H1 (cell line): ENCODE measurements around the gene CLEC16A. TPM values are rescaled to one million over a fixed set of nuclear protein-coding genes. Genes with fewer than 3 reads are reported as not detected.

Source experiments
- ASH2L ChIP-seq: fragments of 200-600, 300-600 bp; sonication (generic); IDR thresholded peaks from one replicate; pipeline ENCODE4 v1.7.1; 2017; ENCODE audit warnings: low read length
- CTBP2 ChIP-seq: IDR thresholded peaks from 2 replicates; pipeline ENCODE4 v1.7.0; 2011; ENCODE audit warnings: borderline replicate concordance, mild to moderate bottlenecking, moderate library complexity, mixed read lengths, low read length; ENCODE audit not compliant: insufficient read depth, insufficient read length
- MAX ChIP-seq: IDR thresholded peaks from 2 replicates; pipeline ENCODE4 v1.6.1; 2012; ENCODE audit warnings: inconsistent platforms
- polyA plus RNA-seq, 7 experiments: library from polyadenylated mRNA; depleted of rRNA in 3 of 7; stranded (reverse) in 5 of 7; unstranded in 2 of 7; fragments of >200 nt in 5 of 7; fragments of 200-250 nt in 2 of 7; gene quantifications; 1 replicate in 5 of 7; 2 replicates in 1 of 7; 4 replicates in 1 of 7; pipeline versions ENCODE4 v1.2.1 to v1.2.3, GENCODE V29; 2011 to 2013; ENCODE audit warnings: missing spikeins in 2 of 7, mixed read lengths in 2 of 7
- total RNA-seq: library from RNA; stranded (reverse); fragmentation: NEBNext Ultra II Directional; extraction: Animal tissue kit (Norgen Biotek cat#: 25700); gene quantifications from 2 replicates; pipeline ENCODE4 v1.2.1, GENCODE V29; 2021

Gene CLEC16A
- total and polyA plus RNA-seq, 2 of the 8 experiments (the other 6 are each of a cell fraction or from before 2014, with no cell fraction given), result 7.6 to 19.3 TPM

- TF ChIP-seq MAX, result no peak
- TF ChIP-seq ASH2L, result no peak
- TF ChIP-seq CTBP2, result no peak
Observed at GRCh38 chr16:11190588-11191560, 246.5 kb downstream of the CLEC16A start (continued).
